Keratinocyte (primary cell): ENCODE measurements around the gene MLH1.

Source experiments
- EZH2 ChIP-seq: IDR thresholded peaks from one replicate; pipeline ENCODE4 v1.6.1; 2012; ENCODE audit warnings: inconsistent platforms, mild to moderate bottlenecking, low read length, moderate library complexity
- TF ChIP-seq, protein P1 (sequence below), 3 experiments: IDR thresholded peaks in 1 of 3; conservative IDR thresholded peaks in 1 of 3; optimal IDR thresholded peaks in 1 of 3; 2 replicates in 2 of 3; 3 replicates in 1 of 3; pipeline versions ENCODE3 to v1.5.1; 2011; ENCODE audit warnings: low read length in 3 of 3, mild to moderate bottlenecking in 3 of 3, moderate library complexity in 2 of 3, control low read depth in 1 of 3, inconsistent platforms in 1 of 3; ENCODE audit not compliant: insufficient read depth in 2 of 3; ENCODE audit errors: extremely low read depth in 1 of 3

DNA sequence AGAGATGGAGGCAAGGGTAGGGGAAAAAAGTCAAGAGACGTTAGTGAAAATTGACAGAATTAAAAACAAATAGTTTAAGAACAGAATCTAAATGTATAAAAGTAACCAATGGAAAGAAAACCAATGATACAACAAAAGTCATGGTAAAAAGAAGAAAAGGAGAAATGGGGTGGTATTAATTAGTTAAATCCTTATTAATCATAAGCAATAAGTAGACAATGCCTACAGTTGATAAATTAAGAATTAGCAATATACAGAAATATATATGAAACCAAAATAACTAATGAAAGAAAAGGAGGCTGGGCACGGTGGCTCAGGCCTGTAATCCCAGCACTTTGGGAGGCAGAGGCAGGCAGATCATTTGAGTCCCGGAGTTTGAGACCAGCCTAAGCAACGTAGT, 24.2 kb upstream of the MLH1 start:
- TF ChIP-seq, protein P1, sequence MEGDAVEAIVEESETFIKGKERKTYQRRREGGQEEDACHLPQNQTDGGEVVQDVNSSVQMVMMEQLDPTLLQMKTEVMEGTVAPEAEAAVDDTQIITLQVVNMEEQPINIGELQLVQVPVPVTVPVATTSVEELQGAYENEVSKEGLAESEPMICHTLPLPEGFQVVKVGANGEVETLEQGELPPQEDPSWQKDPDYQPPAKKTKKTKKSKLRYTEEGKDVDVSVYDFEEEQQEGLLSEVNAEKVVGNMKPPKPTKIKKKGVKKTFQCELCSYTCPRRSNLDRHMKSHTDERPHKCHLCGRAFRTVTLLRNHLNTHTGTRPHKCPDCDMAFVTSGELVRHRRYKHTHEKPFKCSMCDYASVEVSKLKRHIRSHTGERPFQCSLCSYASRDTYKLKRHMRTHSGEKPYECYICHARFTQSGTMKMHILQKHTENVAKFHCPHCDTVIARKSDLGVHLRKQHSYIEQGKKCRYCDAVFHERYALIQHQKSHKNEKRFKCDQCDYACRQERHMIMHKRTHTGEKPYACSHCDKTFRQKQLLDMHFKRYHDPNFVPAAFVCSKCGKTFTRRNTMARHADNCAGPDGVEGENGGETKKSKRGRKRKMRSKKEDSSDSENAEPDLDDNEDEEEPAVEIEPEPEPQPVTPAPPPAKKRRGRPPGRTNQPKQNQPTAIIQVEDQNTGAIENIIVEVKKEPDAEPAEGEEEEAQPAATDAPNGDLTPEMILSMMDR (optimal IDR thresholded peaks at IDR 0.05 in 1 of 3, IDR thresholded peaks at IDR 0.05 in 1 of 3, conservative IDR thresholded peaks at IDR 0.05 in 1 of 3; ENCODE audit: extremely low read depth in 1 of 3, insufficient read depth in 2 of 3, low read length in 3 of 3), result no peak
- no peak for TF ChIP-seq EZH2
